WERI-Rb-1 (cell line): ENCODE measurements around the gene ZNRF4.

Source experiments
- DNase-seq: peaks from one replicate; pipeline ENCODE4 v3.0.0-alpha.2; 2020
- H3K27ac ChIP-seq: fragments of 250-450 bp; sonication (Bioruptor Pico); 2 replicates; pipeline ENCODE4 v1.5.1; 2020; ENCODE audit warnings: mild to moderate bottlenecking, moderate library complexity
- H3K27me3 ChIP-seq: fragments of 250-450 bp; sonication (Bioruptor Pico); 2 replicates; pipeline ENCODE4 v1.5.1; 2021; ENCODE audit warnings: mild to moderate bottlenecking, low read depth, moderate library complexity; ENCODE audit not compliant: insufficient read depth, severe bottlenecking
- H3K36me3 ChIP-seq: fragments of 250-450 bp; sonication (Bioruptor Pico); 2 replicates; pipeline ENCODE4 v1.5.1; 2020; ENCODE audit warnings: mild to moderate bottlenecking, moderate library complexity
- H3K4me3 ChIP-seq: 2 replicates; pipeline ENCODE4 v1.5.1; 2011; ENCODE audit warnings: low read depth, mild to moderate bottlenecking, control low read depth, low read length
- H3K9me3 ChIP-seq: fragments of 250-450 bp; sonication (Bioruptor Pico); 2 replicates; pipeline ENCODE4 v1.5.1; 2021; ENCODE audit warnings: mild to moderate bottlenecking, moderate library complexity; ENCODE audit not compliant: severe bottlenecking
- TF ChIP-seq, protein P1 (sequence below): IDR thresholded peaks from 2 replicates; pipeline ENCODE4 v1.5.1; 2011; ENCODE audit warnings: low read depth, mild to moderate bottlenecking, control low read depth, inconsistent platforms, low read length

Gene ZNRF4

DNA sequence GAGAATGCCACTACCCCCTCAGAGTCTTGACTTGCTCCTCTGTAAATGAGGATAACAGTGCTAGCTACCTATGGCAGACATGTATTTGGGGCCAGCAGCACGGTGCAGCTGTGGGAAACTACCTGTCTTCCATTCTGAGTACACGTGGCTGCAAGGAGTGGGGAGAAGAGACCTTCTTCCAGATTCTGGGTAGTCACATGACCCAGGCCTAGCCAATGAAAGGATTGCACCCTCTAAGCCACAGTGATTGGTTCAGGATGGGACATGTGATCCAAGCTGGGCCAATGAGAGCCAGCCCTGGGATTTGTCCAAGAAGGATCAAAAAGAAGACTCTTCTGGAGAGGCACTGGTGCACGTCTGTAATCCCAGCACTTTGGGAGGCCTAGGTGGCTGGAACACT lies 5.5 kb downstream of the ZNRF4 start:
- no peaks in the 10 kb centered on the region for H3K36me3 ChIP-seq
- H3K9me3 ChIP-seq, result peaks cover 3% of the 10 kb centered on the region
- no peaks in the 10 kb centered on the region for H3K27me3 ChIP-seq
- DNase-seq, result no peak
- no peak overlapping the region for H3K27ac ChIP-seq
- TF ChIP-seq, protein P1, sequence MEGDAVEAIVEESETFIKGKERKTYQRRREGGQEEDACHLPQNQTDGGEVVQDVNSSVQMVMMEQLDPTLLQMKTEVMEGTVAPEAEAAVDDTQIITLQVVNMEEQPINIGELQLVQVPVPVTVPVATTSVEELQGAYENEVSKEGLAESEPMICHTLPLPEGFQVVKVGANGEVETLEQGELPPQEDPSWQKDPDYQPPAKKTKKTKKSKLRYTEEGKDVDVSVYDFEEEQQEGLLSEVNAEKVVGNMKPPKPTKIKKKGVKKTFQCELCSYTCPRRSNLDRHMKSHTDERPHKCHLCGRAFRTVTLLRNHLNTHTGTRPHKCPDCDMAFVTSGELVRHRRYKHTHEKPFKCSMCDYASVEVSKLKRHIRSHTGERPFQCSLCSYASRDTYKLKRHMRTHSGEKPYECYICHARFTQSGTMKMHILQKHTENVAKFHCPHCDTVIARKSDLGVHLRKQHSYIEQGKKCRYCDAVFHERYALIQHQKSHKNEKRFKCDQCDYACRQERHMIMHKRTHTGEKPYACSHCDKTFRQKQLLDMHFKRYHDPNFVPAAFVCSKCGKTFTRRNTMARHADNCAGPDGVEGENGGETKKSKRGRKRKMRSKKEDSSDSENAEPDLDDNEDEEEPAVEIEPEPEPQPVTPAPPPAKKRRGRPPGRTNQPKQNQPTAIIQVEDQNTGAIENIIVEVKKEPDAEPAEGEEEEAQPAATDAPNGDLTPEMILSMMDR, result no peak
- H3K4me3 ChIP-seq, result no peak overlapping the region

DNA sequence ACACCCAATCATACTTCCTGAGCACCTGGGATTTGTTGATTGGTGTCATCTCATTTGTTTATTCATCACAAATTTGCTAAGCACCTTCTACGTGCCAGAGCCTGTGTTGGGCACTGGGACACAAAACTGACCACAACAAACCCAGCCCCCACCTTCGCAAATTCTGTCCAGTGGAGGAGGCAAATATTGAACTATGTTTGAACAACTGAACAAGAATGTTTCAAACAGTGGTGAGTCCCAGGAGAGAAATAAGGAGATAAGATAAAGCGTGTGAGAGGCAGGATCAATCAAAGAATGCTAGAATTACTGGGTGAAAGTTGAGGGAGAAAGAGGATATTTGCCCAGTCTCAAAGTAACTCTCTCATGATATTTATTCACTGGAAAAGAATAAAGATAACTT lies 8.7 kb downstream of the ZNRF4 start:
- Histone ChIP-seq H3K27me3 (no peaks in the 10 kb centered on the region), H3K36me3 (no peaks in the 10 kb centered on the region), H3K9me3 (peaks cover 3% of the 10 kb centered on the region), H3K4me3 (no peak overlapping the region), H3K27ac (no peak overlapping the region)
- DNase-seq, result no peak
- TF ChIP-seq, protein P1, result no peak

DNA sequence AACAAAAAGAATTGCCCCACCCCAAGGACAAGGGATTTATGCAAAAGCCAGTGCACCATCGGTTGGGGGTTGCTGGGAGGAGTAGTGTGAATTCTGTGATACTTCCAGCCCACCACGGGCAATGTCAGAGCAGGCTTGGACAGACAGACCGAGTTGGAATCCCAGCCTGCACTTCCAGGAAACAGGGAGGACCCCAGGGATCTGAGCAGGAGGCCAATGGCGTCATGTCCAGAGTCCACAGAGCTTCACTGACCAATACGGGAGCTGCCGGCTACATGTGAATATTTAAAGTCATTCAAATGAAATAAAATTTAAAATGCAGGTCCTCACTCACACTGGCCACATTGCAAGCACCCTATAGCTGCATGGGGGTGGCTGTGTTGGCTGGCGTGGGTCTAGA lies 10.9 kb downstream of the ZNRF4 start:
- no peak overlapping the region for H3K4me3 ChIP-seq
- peaks cover 3% of the 10 kb centered on the region for H3K9me3 ChIP-seq
- no peak for DNase-seq
- TF ChIP-seq, protein P1, result no peak
- H3K27ac ChIP-seq, result no peak overlapping the region
- no peaks in the 10 kb centered on the region for H3K36me3 ChIP-seq
- H3K27me3 ChIP-seq, result no peaks in the 10 kb centered on the region

DNA sequence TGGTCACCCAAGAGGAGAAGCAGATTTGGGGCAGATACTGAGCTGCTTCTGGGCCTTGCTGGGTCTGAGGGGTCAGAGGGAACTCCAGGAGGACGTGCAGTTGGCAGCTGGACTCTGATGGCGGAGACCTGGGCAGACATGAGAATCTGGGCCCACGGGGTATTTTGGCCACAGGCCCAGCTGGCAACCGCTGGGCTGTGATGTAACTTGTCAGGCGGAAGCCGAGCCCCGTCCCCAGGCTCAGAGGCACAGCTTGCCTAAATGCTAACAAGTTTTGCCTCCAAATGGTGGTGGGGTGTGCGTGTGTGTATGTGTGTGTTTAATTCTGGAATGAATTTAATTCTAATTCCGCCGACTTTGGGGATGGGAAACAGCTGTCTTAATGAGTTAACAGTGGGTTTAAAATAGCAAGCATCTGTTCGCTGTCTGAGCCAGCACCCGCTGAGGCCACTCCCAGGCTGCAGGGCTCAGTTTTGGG lies 11.6 kb downstream of the ZNRF4 start:
- peaks cover 3% of the 10 kb centered on the region for H3K9me3 ChIP-seq
- no peak for DNase-seq
- H3K36me3 ChIP-seq, result no peaks in the 10 kb centered on the region
- TF ChIP-seq, protein P1, result no peak
- no peak overlapping the region for H3K27ac ChIP-seq
- H3K27me3 ChIP-seq, result no peaks in the 10 kb centered on the region
- no peak overlapping the region for H3K4me3 ChIP-seq

DNA sequence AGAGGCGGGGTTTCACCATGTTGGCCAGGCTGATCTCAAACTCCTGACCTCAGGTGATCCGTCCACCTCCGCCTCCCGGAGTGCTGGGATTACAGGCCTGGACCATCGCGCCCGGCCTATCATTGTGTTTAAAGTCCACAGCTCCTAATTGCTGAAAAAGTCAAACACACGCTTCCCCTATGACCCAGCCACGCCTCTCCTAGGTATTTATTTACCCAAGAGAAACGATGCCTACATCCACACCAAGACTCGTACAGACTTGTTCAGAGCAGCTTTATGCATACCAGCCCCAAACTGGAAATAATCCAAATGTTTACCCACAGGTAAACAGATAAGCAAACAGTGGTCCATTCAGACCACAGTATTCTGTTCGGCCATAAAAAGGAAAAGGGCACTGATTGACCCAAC lies 15.1 kb downstream of the ZNRF4 start:
- H3K4me3 ChIP-seq, result no peak overlapping the region
- no peaks in the 10 kb centered on the region for H3K9me3 ChIP-seq
- no peaks in the 10 kb centered on the region for H3K36me3 ChIP-seq
- no peak overlapping the region for H3K27ac ChIP-seq
- no peak for DNase-seq
- TF ChIP-seq, protein P1, result no peak
- H3K27me3 ChIP-seq, result no peaks in the 10 kb centered on the region

DNA sequence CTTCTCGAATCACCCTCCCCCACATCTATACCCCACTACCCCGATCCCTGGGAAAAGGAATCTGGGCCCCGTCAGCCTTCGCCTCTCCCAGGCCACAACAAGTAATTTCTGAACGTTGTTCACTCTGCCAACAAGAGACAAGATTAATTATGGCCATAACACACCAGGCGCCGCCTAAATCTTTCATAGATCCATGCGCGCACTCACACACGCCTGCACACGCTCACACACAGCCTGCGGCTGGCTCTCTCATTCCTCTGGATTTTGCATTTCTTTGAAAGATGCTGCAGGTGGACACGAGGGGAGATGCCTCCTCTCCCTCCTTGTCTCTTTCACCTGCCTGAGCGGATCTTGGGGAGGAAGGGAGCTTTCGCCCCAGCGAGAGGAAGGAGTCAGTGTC lies 17.1 kb downstream of the ZNRF4 start:
- no peaks in the 10 kb centered on the region for H3K27me3 ChIP-seq
- no peak overlapping the region for H3K27ac ChIP-seq
- no peak for DNase-seq
- no peaks in the 10 kb centered on the region for H3K36me3 ChIP-seq
- no peak overlapping the region for H3K4me3 ChIP-seq
- no peaks in the 10 kb centered on the region for H3K9me3 ChIP-seq
- TF ChIP-seq, protein P1, result no peak
